Measurements from ENCODE around the gene CFHR3.
"Not testable (repeated sequence)": the region's sequence is repeated elsewhere in the genome, so short reads cannot be mapped to it uniquely, and the experiment has no call there.

- peak; percentile 75 for TF ChIP-seq CTCF (IDR thresholded peaks at IDR 0.05)
- TF ChIP-seq ZFX (IDR thresholded peaks at IDR 0.05; ENCODE audit: borderline replicate concordance), result not testable (repeated sequence)
Observed at GRCh38 chr1:196743244-196743643, 31.4 kb upstream of the CFHR3 start.
